ENCODE measurements around the gene ATG13. TPM values are rescaled to one million over a fixed set of nuclear protein-coding genes. Genes with fewer than 3 reads are reported as not detected.
"Not testable (repeated sequence)": the region's sequence is repeated elsewhere in the genome, so short reads cannot be mapped to it uniquely, and the experiment has no call there.

Gene ATG13
- total RNA-seq, 1 donor from 2014 or later: 42.1 TPM

- Histone ChIP-seq H3K9me3 (replicated peaks) (no peaks in the 10 kb centered on the region), H3K4me1 (peaks cover 75% of the 10 kb centered on the region), H3K4me3 (peak within 1 kb of the TSS; percentile 89), H3K36me3 (peaks cover 44% of the 10 kb centered on the region), H3K27me3 (ENCODE audit: low read depth) (no peaks in the 10 kb centered on the region), H3K27ac (replicated peaks) (peak within 1 kb of the TSS; percentile 96)
- TF ChIP-seq CTCF (IDR thresholded peaks at IDR 0.05; ENCODE audit: borderline replicate concordance): no peak
- intact Hi-C loops (cut with micrococcal nuclease): no loop called here
- peak; percentile 99 for DNase-seq
These were observed 83.1 kb downstream of the ATG13 start, which contains the start of the genes ARHGAP1 and ZNF408 for GRCh38 chr11:46700241-46701077. ARHGAP1 (minus strand) TSS chr11:46700619; CDS start chr11:46696107, 4,512 bp downstream. ZNF408 (plus strand) TSS chr11:46701031; CDS start chr11:46701048, 17 bp downstream.

- H3K36me3 ChIP-seq: peaks cover 46% of the 10 kb centered on the region
- H3K27ac ChIP-seq (replicated peaks): peak overlapping the region; percentile 96
- intact Hi-C loops (cut with micrococcal nuclease): no loop called here
- no peak for TF ChIP-seq CTCF (IDR thresholded peaks at IDR 0.05; ENCODE audit: borderline replicate concordance)
- H3K9me3 ChIP-seq (replicated peaks): no peaks in the 10 kb centered on the region
- H3K4me1 ChIP-seq: peaks cover 68% of the 10 kb centered on the region
- no peak for DNase-seq
- peak overlapping the region; percentile 89 for H3K4me3 ChIP-seq
- H3K27me3 ChIP-seq (ENCODE audit: low read depth): no peaks in the 10 kb centered on the region
These were observed 83.8 kb downstream of the ATG13 start for GRCh38 chr11:46701078-46701654.

- no peak for TF ChIP-seq CTCF (IDR thresholded peaks at IDR 0.05; ENCODE audit: borderline replicate concordance)
- no peaks in the 10 kb centered on the region for H3K9me3 ChIP-seq (replicated peaks)
- H3K4me1 ChIP-seq: peaks cover 29% of the 10 kb centered on the region
- intact Hi-C loops (cut with micrococcal nuclease): no loop called here
- DNase-seq: no peak
- peaks cover 57% of the 10 kb centered on the region for H3K36me3 ChIP-seq
- no peak overlapping the region for H3K27ac ChIP-seq (replicated peaks)
- H3K27me3 ChIP-seq (ENCODE audit: low read depth): no peaks in the 10 kb centered on the region
- no peak overlapping the region for H3K4me3 ChIP-seq
These were observed 87.8 kb downstream of the ATG13 start for GRCh38 chr11:46705070-46705688.

GRCh38 chr11:46706886-46707285 lies 89.5 kb downstream of the ATG13 start:
- no peak for DNase-seq
- H3K36me3 ChIP-seq: peaks cover 54% of the 10 kb centered on the region
- no peaks in the 10 kb centered on the region for H3K27me3 ChIP-seq (ENCODE audit: low read depth)
- H3K4me1 ChIP-seq: peaks cover 31% of the 10 kb centered on the region
- TF ChIP-seq CTCF (IDR thresholded peaks at IDR 0.05; ENCODE audit: borderline replicate concordance): no peak
- intact Hi-C loops (cut with micrococcal nuclease): no loop called here
- no peak overlapping the region for H3K4me3 ChIP-seq
- H3K9me3 ChIP-seq (replicated peaks): no peaks in the 10 kb centered on the region
- H3K27ac ChIP-seq (replicated peaks): no peak overlapping the region

GRCh38 chr11:46709351-46709750 lies 92.0 kb downstream of the ATG13 start:
- Histone ChIP-seq H3K4me1 (peaks cover 20% of the 10 kb centered on the region), H3K27ac (replicated peaks) (peak overlapping the region; percentile 91), H3K36me3 (peaks cover 30% of the 10 kb centered on the region)
- intact Hi-C loops (cut with micrococcal nuclease); H3K4me3 ChIP-seq; H3K27me3 ChIP-seq (ENCODE audit: low read depth); DNase-seq; H3K9me3 ChIP-seq (replicated peaks): not testable (repeated sequence)
